Effector memory CD8-positive, alpha-beta T cell (primary cell): ENCODE measurements around the gene CRISP2.
"Not testable (repeated sequence)": the region's sequence is repeated elsewhere in the genome, so short reads cannot be mapped to it uniquely, and the experiment has no call there.

Experiments used
- ATAC-seq: fragments of 150-1000 bp; cut with Tn5 transposase; replicated peaks from 2 replicates; pipeline ENCODE4 v1.10.0; 2021; ENCODE audit warnings: mild to moderate bottlenecking, moderate library complexity
- DNase-seq, 3 experiments: peaks; one replicate each; pipeline ENCODE4 v3.0.0; 2021
- H3K27ac Mint-ChIP-seq, 2 donors: one replicate each; pipeline ENCODE4 v1.8.0; 2022; ENCODE audit warnings: mild to moderate bottlenecking in 2 of 2, mixed read lengths in 2 of 2, moderate library complexity in 2 of 2
- H3K27me3 Mint-ChIP-seq, 2 donors: one replicate each; pipeline ENCODE4 v1.8.0; 2022; ENCODE audit warnings: mixed read lengths in 2 of 2
- H3K36me3 Mint-ChIP-seq: one replicate; pipeline ENCODE4 v1.8.0; 2022; ENCODE audit warnings: mild to moderate bottlenecking, moderate library complexity, mixed read lengths; ENCODE audit not compliant: insufficient read depth
- H3K4me1 Mint-ChIP-seq, 2 donors: one replicate each; pipeline ENCODE4 v1.8.0; 2022; ENCODE audit warnings: low read depth in 2 of 2, mixed read lengths in 2 of 2
- H3K4me3 Mint-ChIP-seq, 2 donors: one replicate each; pipeline ENCODE4 v1.8.0; 2022; ENCODE audit warnings: mild to moderate bottlenecking in 2 of 2, mixed read lengths in 2 of 2, moderate library complexity in 2 of 2
- H3K9me3 Mint-ChIP-seq, 2 donors: one replicate each; pipeline ENCODE4 v1.8.0; 2022; ENCODE audit warnings: mixed read lengths in 2 of 2

The CRISP2 gene

DNA sequence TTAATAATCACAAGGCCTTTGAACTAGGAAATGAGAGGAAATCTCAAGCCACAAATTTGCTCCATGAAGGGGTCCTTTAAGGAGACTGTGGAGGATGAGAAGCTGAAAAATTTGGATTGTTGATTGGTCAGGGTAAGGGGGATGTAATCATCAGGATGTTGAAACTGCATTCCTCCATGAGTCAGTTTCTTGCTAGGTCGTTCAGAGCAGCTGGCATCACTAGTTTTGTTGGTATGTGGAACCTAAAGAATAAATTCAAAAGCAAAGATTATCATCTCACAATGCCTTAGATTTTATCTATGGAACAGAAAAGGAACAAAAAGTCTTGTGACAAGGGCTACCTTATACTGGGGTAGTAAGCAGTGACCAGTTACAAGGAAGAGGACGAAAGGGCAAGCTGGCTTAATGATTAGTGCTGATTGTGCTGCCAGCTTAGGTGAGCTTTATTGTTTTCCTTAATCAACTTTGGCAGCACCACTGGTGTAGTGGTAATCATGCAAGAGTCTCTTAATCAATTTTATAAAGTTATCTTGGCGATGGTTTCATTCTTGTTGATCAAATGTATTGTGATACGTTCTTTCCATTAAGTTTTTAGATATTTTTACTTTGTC is 36.6 kb downstream of the CRISP2 start:
- Mint-ChIP-seq H3K36me3 (no peaks in the 10 kb centered on the region), H3K27ac (no peak overlapping the region), H3K27me3 (no peaks in the 10 kb centered on the region), H3K9me3 (peaks cover 0 to 3% of the 10 kb centered on the region in 2 donors), H3K4me1 (no peaks in the 10 kb centered on the region), H3K4me3 (no peak overlapping the region)
- ATAC-seq: no peak
- no peak for DNase-seq

DNA sequence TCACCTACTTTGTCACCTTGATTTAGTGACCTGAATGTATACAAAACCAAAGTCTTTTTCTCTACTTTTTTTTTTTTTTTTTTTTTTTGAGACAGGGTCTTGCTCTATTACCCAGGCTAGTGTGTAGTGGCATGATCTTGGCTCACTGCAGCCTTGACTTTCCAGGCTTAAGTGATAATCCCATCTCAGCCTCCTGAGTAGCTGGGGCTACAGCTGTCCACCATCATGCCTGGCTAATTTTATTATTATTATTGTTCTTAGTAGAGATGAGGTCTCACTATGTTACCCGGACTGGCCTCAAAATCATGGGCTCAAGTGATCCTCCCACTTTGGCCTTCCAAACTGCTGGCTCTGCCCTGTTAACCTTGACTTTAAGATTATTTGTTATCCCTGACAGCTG is 37.5 kb downstream of the CRISP2 start:
- H3K4me3 Mint-ChIP-seq: no peak overlapping the region
- H3K27ac Mint-ChIP-seq: no peak overlapping the region
- H3K36me3 Mint-ChIP-seq: no peaks in the 10 kb centered on the region
- ATAC-seq (no peak), DNase-seq (no peak)
- no peaks in the 10 kb centered on the region for H3K4me1 Mint-ChIP-seq
- no peaks in the 10 kb centered on the region for H3K27me3 Mint-ChIP-seq
- H3K9me3 Mint-ChIP-seq: peaks cover 0 to 3% of the 10 kb centered on the region in 2 donors

DNA sequence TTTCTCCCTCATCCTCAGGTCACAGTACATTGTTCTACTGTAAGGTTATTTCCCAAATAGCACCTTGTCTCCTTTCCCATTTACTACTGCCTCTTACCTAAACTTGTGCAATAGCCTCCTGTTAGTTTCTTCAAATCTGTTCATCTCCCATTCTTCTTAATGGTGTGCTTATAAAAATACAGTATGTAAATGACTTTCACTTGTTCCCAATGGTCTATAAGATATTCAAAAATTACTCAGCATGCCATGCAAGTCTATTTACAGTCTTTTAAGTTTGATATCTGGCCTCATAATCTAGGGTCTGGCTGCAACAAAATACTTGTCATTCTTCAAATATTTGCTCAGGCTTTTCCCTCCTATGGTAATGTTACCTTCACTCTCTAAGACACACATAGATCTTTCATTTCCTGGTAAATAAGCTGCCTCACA is 45.2 kb downstream of the CRISP2 start:
- ATAC-seq: no peak
- peaks cover 0 to 2% of the 10 kb centered on the region in 2 donors for H3K9me3 Mint-ChIP-seq
- no peak overlapping the region for H3K4me3 Mint-ChIP-seq
- no peaks in the 10 kb centered on the region for H3K36me3 Mint-ChIP-seq
- no peaks in the 10 kb centered on the region for H3K4me1 Mint-ChIP-seq
- H3K27ac Mint-ChIP-seq: no peak overlapping the region
- no peaks in the 10 kb centered on the region for H3K27me3 Mint-ChIP-seq
- no peak for DNase-seq

DNA sequence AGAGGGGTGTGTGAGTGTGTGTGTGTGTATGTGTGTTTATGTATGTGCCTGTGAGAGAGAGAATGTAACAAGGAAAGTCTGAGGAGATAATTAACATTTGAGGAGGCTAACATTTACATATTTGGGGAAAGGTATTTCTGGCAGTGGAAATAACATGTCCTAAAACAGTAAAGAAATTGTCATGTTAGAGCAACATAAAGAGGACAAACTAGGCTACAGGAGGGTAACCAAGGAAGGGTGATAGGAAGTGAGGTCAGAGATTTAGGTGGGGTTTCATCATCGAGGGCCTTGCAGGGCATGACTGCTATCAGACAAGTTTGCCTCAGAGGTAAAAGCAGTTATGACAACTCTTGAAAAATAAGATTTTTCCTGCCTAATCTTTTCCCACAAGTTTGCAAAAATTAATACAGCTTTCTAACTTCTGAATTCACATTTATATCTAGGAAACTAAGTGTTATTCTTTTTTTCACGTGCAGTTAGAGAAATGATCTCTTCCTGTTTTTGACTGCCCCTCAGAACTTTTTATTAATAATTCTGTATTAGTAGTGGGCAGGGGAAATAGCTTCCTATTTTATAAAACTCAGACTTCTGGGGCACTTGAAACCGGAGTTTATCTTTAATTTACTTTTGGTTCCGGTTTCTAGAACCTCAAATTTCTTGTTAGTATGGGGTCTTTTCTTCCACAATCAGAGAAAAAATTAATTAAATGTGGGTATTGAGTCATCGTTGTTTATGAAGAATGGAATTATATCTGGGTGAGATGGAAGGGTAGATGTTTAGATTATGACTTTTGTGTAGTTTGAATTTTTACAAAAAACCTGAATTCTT is 46.2 kb downstream of the CRISP2 start:
- no peak overlapping the region for H3K27ac Mint-ChIP-seq
- H3K4me1 Mint-ChIP-seq: no peaks in the 10 kb centered on the region
- peaks cover 0 to under 1% of the 10 kb centered on the region in 2 donors for H3K9me3 Mint-ChIP-seq
- DNase-seq (no peak), ATAC-seq (no peak)
- no peaks in the 10 kb centered on the region for H3K36me3 Mint-ChIP-seq
- H3K4me3 Mint-ChIP-seq: no peak overlapping the region
- no peaks in the 10 kb centered on the region for H3K27me3 Mint-ChIP-seq

DNA sequence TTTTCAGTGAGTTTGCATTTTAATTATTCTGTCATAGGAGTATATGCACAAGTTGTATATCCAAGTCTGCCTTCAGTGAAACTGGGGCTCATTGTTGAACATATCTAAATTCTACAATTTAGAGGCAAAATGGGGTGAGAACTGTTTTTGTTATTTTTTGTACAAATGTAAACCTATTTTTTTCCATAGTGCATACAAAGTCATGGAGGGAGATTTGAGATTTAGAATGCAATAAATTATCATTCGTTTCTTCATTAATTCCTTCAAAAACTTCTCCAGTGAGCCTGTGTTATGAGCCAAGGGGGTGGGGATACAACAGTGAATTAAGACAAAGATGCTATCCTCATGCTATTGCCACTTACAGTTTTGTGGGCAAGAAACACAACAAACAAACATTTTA is 46.9 kb downstream of the CRISP2 start:
- peaks cover 0 to 4% of the 10 kb centered on the region in 2 donors for H3K9me3 Mint-ChIP-seq
- no peak for ATAC-seq
- H3K27me3 Mint-ChIP-seq: no peaks in the 10 kb centered on the region
- H3K4me3 Mint-ChIP-seq: no peak overlapping the region
- DNase-seq: no peak
- H3K36me3 Mint-ChIP-seq: no peaks in the 10 kb centered on the region
- H3K4me1 Mint-ChIP-seq: no peaks in the 10 kb centered on the region
- no peak overlapping the region for H3K27ac Mint-ChIP-seq

DNA sequence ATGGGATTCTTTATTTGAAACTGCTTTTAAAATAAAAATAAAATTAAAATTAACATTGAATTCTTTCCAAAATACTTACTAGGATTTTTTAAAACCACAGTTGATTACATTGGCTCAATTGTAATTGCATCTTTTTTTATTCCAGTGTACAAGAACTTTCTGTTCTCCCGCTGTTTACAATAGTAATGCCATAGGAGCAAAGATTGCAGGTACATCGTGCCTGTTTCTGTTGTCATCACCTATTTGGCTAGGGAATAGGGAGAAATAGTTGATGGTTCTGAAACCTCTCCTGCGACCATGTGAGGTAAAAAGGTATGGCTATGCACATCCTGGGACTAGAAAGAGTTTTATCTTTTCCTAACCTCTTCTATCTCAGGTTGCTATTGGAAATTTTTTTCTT is 48.5 kb downstream of the CRISP2 start:
- Mint-ChIP-seq H3K27me3 (no peaks in the 10 kb centered on the region), H3K4me3 (no peak overlapping the region), H3K27ac (no peak overlapping the region), H3K36me3 (no peaks in the 10 kb centered on the region), H3K4me1 (no peaks in the 10 kb centered on the region), H3K9me3 (peaks cover 0 to 5% of the 10 kb centered on the region in 2 donors)
- DNase-seq (no peak), ATAC-seq (no peak)

DNA sequence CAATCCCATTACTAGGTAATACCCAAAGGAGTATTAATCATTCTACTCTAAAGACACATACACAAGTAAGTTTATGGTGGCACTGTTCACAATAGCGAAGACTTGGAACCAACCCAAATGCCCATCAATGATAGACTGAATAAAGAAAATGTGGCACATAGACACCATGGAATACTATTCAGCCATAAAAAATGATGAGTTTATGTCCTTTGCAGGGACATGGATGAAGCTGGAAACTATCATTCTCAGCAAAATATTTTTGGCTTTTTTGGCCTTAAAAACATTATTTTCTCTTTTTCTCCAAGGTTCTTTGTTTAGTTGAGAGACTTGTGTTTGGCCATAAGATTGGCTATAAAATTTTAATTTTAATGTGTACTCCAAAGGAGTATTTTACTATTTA is 49.3 kb downstream of the CRISP2 start:
- not testable (repeated sequence) for H3K27ac Mint-ChIP-seq, ATAC-seq, DNase-seq, H3K27me3 Mint-ChIP-seq, H3K4me1 Mint-ChIP-seq, H3K4me3 Mint-ChIP-seq, H3K9me3 Mint-ChIP-seq, H3K36me3 Mint-ChIP-seq

DNA sequence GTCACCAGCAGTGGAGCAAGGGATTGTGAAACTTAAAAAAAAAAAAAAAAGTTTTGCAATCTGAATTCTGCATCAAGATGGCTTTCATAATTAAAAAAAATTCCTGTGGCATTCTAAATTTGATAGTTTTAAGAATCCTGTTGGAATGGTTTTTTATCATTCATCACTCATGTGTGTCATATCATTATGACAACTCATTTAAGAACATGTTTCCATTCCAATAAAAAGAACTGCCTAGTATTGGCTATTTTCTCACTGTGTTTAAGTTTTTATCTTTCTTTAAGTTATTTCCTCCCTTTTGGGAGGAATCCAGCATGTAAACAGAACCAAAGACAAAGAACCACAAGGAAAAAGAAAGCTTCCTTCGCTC is 50.5 kb downstream of the CRISP2 start:
- no peak for DNase-seq
- no peaks in the 10 kb centered on the region for H3K27me3 Mint-ChIP-seq
- H3K4me3 Mint-ChIP-seq: no peak overlapping the region
- no peak overlapping the region for H3K27ac Mint-ChIP-seq
- no peak for ATAC-seq
- no peaks in the 10 kb centered on the region for H3K4me1 Mint-ChIP-seq
- H3K9me3 Mint-ChIP-seq: peaks cover 0 to 5% of the 10 kb centered on the region in 2 donors
- no peaks in the 10 kb centered on the region for H3K36me3 Mint-ChIP-seq

DNA sequence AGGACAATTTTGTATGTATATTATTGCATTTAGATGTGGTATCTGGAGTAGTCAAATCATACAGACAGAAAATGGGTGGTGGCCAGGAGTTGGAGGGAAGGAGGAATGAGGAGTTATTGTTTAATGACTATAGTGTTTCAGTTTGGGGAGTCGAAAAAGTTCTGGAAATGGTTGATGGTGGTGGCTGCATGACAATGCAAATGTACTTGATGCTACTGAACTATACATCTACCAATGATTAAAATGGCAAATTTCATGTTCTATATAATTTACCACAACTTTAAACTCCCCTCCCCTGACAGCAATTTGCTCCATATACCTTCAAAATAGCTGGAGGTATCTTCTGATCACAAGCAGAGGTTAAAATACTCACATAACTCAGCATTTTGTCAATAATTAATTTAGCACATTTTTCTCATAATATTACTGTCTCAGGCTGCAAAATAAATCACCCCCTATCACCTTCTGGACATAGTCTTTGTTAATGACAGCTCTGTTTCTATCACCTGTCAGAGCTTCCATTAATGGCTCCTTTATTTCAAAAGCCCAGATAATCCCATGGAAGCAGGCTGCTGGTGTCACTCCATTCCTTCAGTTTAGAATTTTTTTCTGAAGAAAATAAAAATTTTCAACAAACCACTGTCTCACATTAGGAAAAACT is 51.0 kb downstream of the CRISP2 start:
- Mint-ChIP-seq H3K27ac (no peak overlapping the region), H3K4me3 (no peak overlapping the region), H3K9me3 (peaks cover 0 to 5% of the 10 kb centered on the region in 2 donors), H3K36me3 (no peaks in the 10 kb centered on the region), H3K4me1 (no peaks in the 10 kb centered on the region), H3K27me3 (no peaks in the 10 kb centered on the region)
- DNase-seq (no peak), ATAC-seq (no peak)

DNA sequence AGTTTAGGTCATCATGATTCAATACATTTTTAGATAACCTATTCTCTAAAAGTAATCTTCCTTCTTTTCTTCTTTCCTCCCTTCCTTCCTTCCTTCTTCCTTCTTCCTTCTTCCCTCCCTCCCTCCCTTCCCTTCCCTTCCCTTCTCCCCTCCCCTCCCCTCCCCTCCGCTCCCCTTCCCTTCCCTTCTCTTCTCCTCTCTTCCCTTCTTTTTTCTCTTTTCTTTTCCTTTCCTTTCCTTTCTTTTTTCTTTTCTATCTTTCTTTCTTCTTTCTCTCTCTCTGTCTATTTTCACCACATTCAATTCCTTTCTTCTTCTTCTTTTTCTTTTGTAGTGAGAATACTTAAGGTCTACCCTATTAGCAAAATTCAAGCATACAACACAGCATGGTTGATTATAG is 59.4 kb downstream of the CRISP2 start:
- no peak overlapping the region for H3K27ac Mint-ChIP-seq
- H3K4me3 Mint-ChIP-seq: no peak overlapping the region
- no peak for DNase-seq
- no peaks in the 10 kb centered on the region for H3K4me1 Mint-ChIP-seq
- H3K36me3 Mint-ChIP-seq: no peaks in the 10 kb centered on the region
- peaks cover 0 to 7% of the 10 kb centered on the region in 2 donors for H3K9me3 Mint-ChIP-seq
- H3K27me3 Mint-ChIP-seq: no peaks in the 10 kb centered on the region
- no peak for ATAC-seq

DNA sequence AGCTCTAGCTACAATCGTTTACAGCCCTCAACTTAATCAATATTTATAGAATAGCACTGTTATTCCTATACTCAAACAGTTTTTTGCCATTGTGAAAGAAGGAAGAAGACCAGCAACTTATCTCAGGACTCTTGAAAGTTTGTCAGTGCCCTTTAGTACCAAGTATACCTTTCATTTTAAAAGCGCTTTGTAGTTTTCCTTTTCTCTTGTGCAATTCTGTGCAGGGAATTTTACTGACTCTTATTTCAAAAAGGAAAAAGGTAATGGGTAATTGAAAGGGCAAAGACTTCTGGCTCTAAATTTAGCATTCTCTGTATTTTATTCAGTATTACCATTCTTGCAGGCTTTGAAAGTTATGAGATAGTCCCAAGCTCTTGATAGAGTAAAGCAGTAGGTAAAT is 59.9 kb downstream of the CRISP2 start:
- Mint-ChIP-seq H3K27me3 (no peaks in the 10 kb centered on the region), H3K9me3 (peaks cover 0 to 7% of the 10 kb centered on the region in 2 donors), H3K4me3 (no peak overlapping the region), H3K4me1 (no peaks in the 10 kb centered on the region), H3K36me3 (no peaks in the 10 kb centered on the region), H3K27ac (no peak overlapping the region)
- DNase-seq (no peak), ATAC-seq (no peak)

DNA sequence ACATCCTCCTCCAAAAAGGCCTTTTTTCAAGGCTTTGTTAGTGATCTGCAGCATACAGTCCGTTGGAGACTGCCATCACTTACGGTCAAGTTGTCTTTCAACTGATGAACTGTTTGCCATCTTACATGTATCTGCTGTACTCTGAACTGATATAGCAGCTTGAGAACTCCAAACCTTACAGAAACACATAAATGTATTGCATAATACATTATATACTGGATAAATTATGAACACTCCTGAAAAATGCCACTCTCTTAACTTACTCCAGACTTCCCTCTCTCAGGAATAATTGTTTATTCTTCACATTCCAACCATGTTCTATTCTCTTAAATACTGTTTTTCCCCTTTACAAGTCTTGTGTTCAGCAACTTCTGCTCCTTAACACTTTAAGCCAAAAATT is 62.1 kb downstream of the CRISP2 start:
- H3K27ac Mint-ChIP-seq: no peak overlapping the region
- peaks cover 0 to 7% of the 10 kb centered on the region in 2 donors for H3K9me3 Mint-ChIP-seq
- H3K27me3 Mint-ChIP-seq: no peaks in the 10 kb centered on the region
- H3K4me3 Mint-ChIP-seq: no peak overlapping the region
- H3K36me3 Mint-ChIP-seq: no peaks in the 10 kb centered on the region
- ATAC-seq (no peak), DNase-seq (no peak)
- no peaks in the 10 kb centered on the region for H3K4me1 Mint-ChIP-seq

DNA sequence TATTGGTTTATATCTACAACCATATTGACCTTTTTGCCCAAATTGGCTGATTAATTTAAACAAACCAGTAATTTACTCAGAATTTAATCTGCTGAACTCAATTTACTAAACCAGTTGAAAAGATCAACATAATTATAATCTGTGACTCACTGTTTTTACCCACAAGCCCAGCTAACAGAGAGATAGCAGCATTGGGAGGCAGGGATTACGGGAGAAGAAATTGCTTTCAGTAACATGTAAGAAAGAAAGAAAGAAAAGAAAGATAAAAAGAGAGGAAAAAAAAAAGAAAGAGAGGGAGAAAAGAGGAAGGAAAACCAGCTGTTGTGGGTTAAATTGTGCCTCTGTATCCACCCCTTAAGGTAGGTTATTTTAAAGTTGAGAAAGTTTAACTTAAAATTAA is 63.4 kb downstream of the CRISP2 start:
- H3K9me3 Mint-ChIP-seq: peaks cover 2 to 7% of the 10 kb centered on the region in 2 donors
- H3K36me3 Mint-ChIP-seq: no peaks in the 10 kb centered on the region
- ATAC-seq (no peak), DNase-seq (no peak)
- no peaks in the 10 kb centered on the region for H3K27me3 Mint-ChIP-seq
- no peaks in the 10 kb centered on the region for H3K4me1 Mint-ChIP-seq
- H3K27ac Mint-ChIP-seq: no peak overlapping the region
- no peak overlapping the region for H3K4me3 Mint-ChIP-seq

DNA sequence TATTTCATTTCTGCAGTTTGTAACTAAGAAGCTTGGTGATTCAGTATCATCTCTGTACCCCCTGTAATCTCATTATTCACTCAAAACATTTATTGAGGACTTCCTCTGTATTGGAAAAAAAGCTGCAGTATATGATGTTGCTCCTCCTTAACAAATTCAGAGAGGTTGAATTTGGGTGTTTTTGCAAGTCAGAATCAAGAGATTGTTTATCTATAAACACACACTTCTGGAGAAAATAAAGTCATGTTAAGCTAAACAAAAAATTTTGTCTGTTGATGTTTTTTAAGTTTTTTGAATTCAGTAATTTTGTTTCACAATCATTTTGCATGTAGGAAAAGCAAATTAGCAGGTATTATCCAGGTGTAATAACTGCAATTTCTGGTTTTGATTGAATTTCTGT is 65.3 kb downstream of the CRISP2 start:
- H3K36me3 Mint-ChIP-seq: no peaks in the 10 kb centered on the region
- no peak overlapping the region for H3K4me3 Mint-ChIP-seq
- no peak for DNase-seq
- no peak for ATAC-seq
- no peak overlapping the region for H3K27ac Mint-ChIP-seq
- H3K27me3 Mint-ChIP-seq: no peaks in the 10 kb centered on the region
- no peaks in the 10 kb centered on the region for H3K4me1 Mint-ChIP-seq
- H3K9me3 Mint-ChIP-seq: peaks cover 0 to 2% of the 10 kb centered on the region in 2 donors
